H1 (cell line): ENCODE measurements around the gene SCP2. TPM values are rescaled to one million over a fixed set of nuclear protein-coding genes. Genes with fewer than 3 reads are reported as not detected.

Source experiments
- CTCF ChIA-PET: fragments of 300-600 bp; sonication (Branson Sonifier 250); formaldehyde crosslinking; loops from one replicate; lab custom pipeline; 2021; ENCODE audit not compliant: partially characterized antibody; lab: Charles Lee
- POLR2A ChIA-PET: fragments of 300-600 bp; sonication (Branson Sonifier 250); formaldehyde crosslinking; loops from one replicate; lab custom pipeline; 2021; ENCODE audit warnings: inconsistent platforms; ENCODE audit not compliant: partially characterized antibody; lab: Charles Lee
- DNase-seq, 2 experiments: peaks; one replicate each; pipeline versions ENCODE4 v3.0.0 to v3.0.0-alpha.2; 2010 to 2022; ENCODE audit warnings: low spot score in 2 of 2, low read depth in 1 of 2, mixed read lengths in 1 of 2
- FAIRE-seq: peaks from 2 replicates; lab custom pipeline; 2011; peaks lifted over from hg19 to GRCh38; lab: Jason Lieb, UNC
- H2AFZ ChIP-seq: 2 replicates; pipeline ENCODE4 v1.8.1; 2012; ENCODE audit warnings: low read length, inconsistent platforms
- H2AK5ac ChIP-seq: 2 replicates; pipeline ENCODE4 v1.6.1; 2013; ENCODE audit warnings: low read depth, low read length
- H2BK120ac ChIP-seq: replicated peaks from 2 replicates; pipeline ENCODE3; 2013; ENCODE audit warnings: low read depth, low read length, inconsistent platforms
- H2BK12ac ChIP-seq: 2 replicates; pipeline ENCODE4 v1.6.1; 2013; ENCODE audit warnings: low read depth, low read length
- H2BK15ac ChIP-seq: 2 replicates; pipeline ENCODE4 v1.6.1; 2013; ENCODE audit warnings: low read length
- H2BK20ac ChIP-seq: 2 replicates; pipeline ENCODE4 v1.6.1; 2013; ENCODE audit warnings: low read length
- H2BK5ac ChIP-seq: 2 replicates; pipeline ENCODE4 v1.6.1; 2013; ENCODE audit warnings: low read depth, low read length
- H3K14ac ChIP-seq: 2 replicates; pipeline ENCODE4 v1.6.1; 2013; ENCODE audit warnings: inconsistent platforms; ENCODE audit not compliant: insufficient read length
- H3K18ac ChIP-seq: 2 replicates; pipeline ENCODE4 v1.6.1; 2013; ENCODE audit warnings: low read length; ENCODE audit errors: extremely low read depth
- H3K23ac ChIP-seq: 2 replicates; pipeline ENCODE4 v1.6.1; 2013; ENCODE audit warnings: inconsistent platforms; ENCODE audit not compliant: insufficient read length
- H3K23me2 ChIP-seq: 2 replicates; pipeline ENCODE4 v1.6.1; 2013; ENCODE audit warnings: low read depth, low read length
- H3K27ac ChIP-seq: 2 replicates; pipeline ENCODE4 v1.6.1; 2011; ENCODE audit warnings: low read depth, low read length, inconsistent platforms
- H3K27me3 ChIP-seq, 4 experiments: replicated peaks in 1 of 4; 1 replicate in 1 of 4; 2 replicates in 3 of 4; pipeline versions ENCODE4 v1.6.1 to v1.8.1; 2011 to 2013; ENCODE audit warnings: low read length in 3 of 4, mild to moderate bottlenecking in 3 of 4, inconsistent platforms in 2 of 4, mixed read lengths in 2 of 4, moderate library complexity in 1 of 4; ENCODE audit not compliant: control insufficient read depth in 3 of 4, insufficient read depth in 3 of 4; ENCODE audit errors: extremely low read depth in 1 of 4
- H3K36me3 ChIP-seq, 4 experiments: 2 replicates each; pipeline versions ENCODE4 v1.6.1 to v1.8.1; 2011 to 2013; ENCODE audit warnings: mild to moderate bottlenecking in 4 of 4, low read length in 3 of 4, moderate library complexity in 2 of 4, control low read depth in 1 of 4, inconsistent platforms in 1 of 4; ENCODE audit not compliant: insufficient read depth in 4 of 4, control insufficient read depth in 2 of 4
- H3K4ac ChIP-seq: replicated peaks from 2 replicates; pipeline ENCODE3; 2013; ENCODE audit warnings: low read length, low read depth, mixed read lengths, inconsistent platforms; ENCODE audit not compliant: insufficient read length
- H3K4me1 ChIP-seq, 4 experiments: replicated peaks in 1 of 4; 1 replicate in 1 of 4; 2 replicates in 3 of 4; pipeline versions ENCODE4 v1.6.1 to v1.8.1; 2011 to 2013; ENCODE audit warnings: low read length in 3 of 4, inconsistent platforms in 2 of 4, mixed read lengths in 1 of 4; ENCODE audit not compliant: insufficient read depth in 4 of 4, control insufficient read depth in 3 of 4
- H3K4me2 ChIP-seq, 2 experiments: 2 replicates each; pipeline versions ENCODE4 v1.6.1 to v1.8.1; 2011 to 2013; ENCODE audit warnings: low read depth in 2 of 2, low read length in 2 of 2, control low read depth in 1 of 2, inconsistent platforms in 1 of 2, mild to moderate bottlenecking in 1 of 2; ENCODE audit not compliant: insufficient read depth in 1 of 2
- H3K4me3 ChIP-seq, 4 experiments: fragments of 200-600, 300-600 bp in 1 of 4; sonication (generic), shearing (Covaris generic), sonication (Bioruptor Twin) in 1 of 4; 2 replicates each; pipeline versions ENCODE4 v1.5.1 to v1.8.1; 2011 to 2016; ENCODE audit warnings: low read length in 4 of 4, low read depth in 3 of 4, control low read depth in 2 of 4, inconsistent platforms in 2 of 4, mild to moderate bottlenecking in 2 of 4, mixed read lengths in 1 of 4, moderate library complexity in 1 of 4; ENCODE audit not compliant: insufficient read depth in 2 of 4; ENCODE audit errors: extremely low read depth in 1 of 4
- H3K56ac ChIP-seq: replicated peaks from 2 replicates; pipeline ENCODE3; 2013; ENCODE audit warnings: low read depth, mild to moderate bottlenecking, mixed read lengths, low read length, inconsistent platforms; ENCODE audit not compliant: insufficient read length
- H3K79me1 ChIP-seq: 2 replicates; pipeline ENCODE4 v1.6.1; 2013; ENCODE audit warnings: low read depth, low read length, control low read depth
- H3K79me2 ChIP-seq, 2 experiments: 2 replicates each; pipeline versions ENCODE4 v1.6.1 to v1.8.1; 2012 to 2013; ENCODE audit warnings: low read length in 2 of 2, mild to moderate bottlenecking in 2 of 2, inconsistent platforms in 1 of 2; ENCODE audit not compliant: insufficient read depth in 2 of 2, control insufficient read depth in 1 of 2
- H3K9ac ChIP-seq, 4 experiments: replicated peaks in 1 of 4; 1 replicate in 1 of 4; 2 replicates in 3 of 4; pipeline versions ENCODE4 v1.6.1 to v1.8.1; 2011 to 2013; ENCODE audit warnings: low read depth in 3 of 4, low read length in 3 of 4, control low read depth in 2 of 4, mild to moderate bottlenecking in 2 of 4, moderate library complexity in 2 of 4, inconsistent platforms in 1 of 4; ENCODE audit errors: extremely low read depth in 1 of 4
- H3K9me3 ChIP-seq, 2 experiments: 2 replicates each; pipeline versions ENCODE4 v1.6.1 to v1.8.1; 2012 to 2013; ENCODE audit warnings: mild to moderate bottlenecking in 2 of 2, moderate library complexity in 2 of 2, control low read depth in 1 of 2, inconsistent platforms in 1 of 2, low read depth in 1 of 2, low read length in 1 of 2, mixed read lengths in 1 of 2; ENCODE audit not compliant: insufficient read depth in 2 of 2
- H4K20me1 ChIP-seq, 2 experiments: replicated peaks in 1 of 2; 2 replicates each; pipeline versions ENCODE3 to v1.8.1; 2011 to 2013; ENCODE audit warnings: inconsistent platforms in 2 of 2, low read length in 2 of 2, mild to moderate bottlenecking in 1 of 2; ENCODE audit not compliant: insufficient read depth in 2 of 2, control insufficient read depth in 1 of 2
- H4K5ac ChIP-seq: 2 replicates; pipeline ENCODE4 v1.6.1; 2013; ENCODE audit warnings: low read length, low read depth, mixed read lengths, inconsistent platforms; ENCODE audit not compliant: insufficient read length
- H4K8ac ChIP-seq: 2 replicates; pipeline ENCODE4 v1.8.0; 2013; ENCODE audit warnings: mild to moderate bottlenecking, moderate library complexity, low read length, inconsistent platforms; ENCODE audit not compliant: insufficient read depth; ENCODE audit errors: extremely low read depth
- H4K91ac ChIP-seq: replicated peaks from 2 replicates; pipeline ENCODE3; 2013; ENCODE audit warnings: low read length, mixed read lengths, inconsistent platforms; ENCODE audit not compliant: insufficient read length
- BCL11A ChIP-seq, 2 experiments: IDR thresholded peaks; one replicate each; pipeline ENCODE4 v1.6.1; 2011; ENCODE audit warnings: low read depth in 2 of 2, low read length in 2 of 2, mild to moderate bottlenecking in 2 of 2
- CHD2 ChIP-seq: IDR thresholded peaks from 2 replicates; pipeline ENCODE4 v1.6.1; 2012; ENCODE audit warnings: low read length, improper control_type of control experiment
- KDM5A ChIP-seq: fragments of 200-600 bp; IDR thresholded peaks from 2 replicates; pipeline ENCODE4 v1.7.1; 2012; ENCODE audit warnings: mild to moderate bottlenecking, low read length, inconsistent platforms, mixed read lengths
- MAFK ChIP-seq: IDR thresholded peaks from 2 replicates; pipeline ENCODE4 v1.6.1; 2012; ENCODE audit warnings: low read depth, mild to moderate bottlenecking, improper control_type of control experiment, low read length
- PHF8 ChIP-seq: fragments of 200-600 bp; sonication (generic); conservative IDR thresholded peaks from 2 replicates; pipeline ENCODE4 v1.7.1; 2012; ENCODE audit warnings: low read depth, mild to moderate bottlenecking, inconsistent platforms, low read length, moderate library complexity
- POU5F1 ChIP-seq: IDR thresholded peaks from 2 replicates; pipeline ENCODE4 v1.6.1; 2011; ENCODE audit warnings: low read depth, mild to moderate bottlenecking, low read length, moderate library complexity
- SUZ12 ChIP-seq: fragments of 200-600 bp; sonication (generic); IDR thresholded peaks from 2 replicates; pipeline ENCODE4 v1.6.1; 2012; ENCODE audit warnings: mild to moderate bottlenecking, inconsistent platforms, low read length, moderate library complexity, mixed read lengths
- WGBS, 2 experiments: shearing (Covaris generic) in 1 of 2; methylation state at CpG; one replicate each; pipeline versions ENCODE4 v1.1.6 to v1.1.7; 2013 to 2015; ENCODE audit warnings: low lambda C conversion rate in 2 of 2, mixed read lengths in 2 of 2, inconsistent platforms in 1 of 2, low coverage in 1 of 2, missing lambda C conversion rate in 1 of 2; ENCODE audit not compliant: insufficient replicate concordance in 2 of 2, insufficient coverage in 1 of 2, insufficient read length in 1 of 2; ENCODE audit errors: extremely low coverage in 1 of 2, missing lambda C conversion rate in 1 of 2; 5-methylcytosine and 5-hydroxymethylcytosine counted together
- polyA plus RNA-seq, 7 experiments: library from polyadenylated mRNA; depleted of rRNA in 3 of 7; stranded (reverse) in 5 of 7; unstranded in 2 of 7; fragments of >200 nt in 5 of 7; fragments of 200-250 nt in 2 of 7; gene quantifications; 1 replicate in 5 of 7; 2 replicates in 1 of 7; 4 replicates in 1 of 7; pipeline versions ENCODE4 v1.2.1 to v1.2.3, GENCODE V29; 2011 to 2013; ENCODE audit warnings: missing spikeins in 2 of 7, mixed read lengths in 2 of 7
- total RNA-seq: library from RNA; stranded (reverse); fragmentation: NEBNext Ultra II Directional; extraction: Animal tissue kit (Norgen Biotek cat#: 25700); gene quantifications from 2 replicates; pipeline ENCODE4 v1.2.1, GENCODE V29; 2021
- TF ChIP-seq, protein P1 (sequence below): IDR thresholded peaks from 2 replicates; pipeline ENCODE4 v1.6.1; 2012; ENCODE audit warnings: inconsistent platforms

The SCP2 gene
- total and polyA plus RNA-seq, 2 of the 8 experiments (the other 6 are each of a cell fraction or from before 2014, with no cell fraction given) = 20.9 to 54.3 TPM

GRCh38 chr1:52900402-52900801, 26.7 kb upstream of the SCP2 start:
- Histone ChIP-seq H2BK12ac (no peak overlapping the region), H3K36me3 (peaks cover 0 to 3% (median 0%) of the 10 kb centered on the region in 4 experiments; a peak in 2 of 8 replicates), H3K4me1 (peaks cover 0 to 7% (median 4%) of the 10 kb centered on the region in 4 experiments; a peak in 5 of 7 replicates), H3K27me3 (no peaks in the 10 kb centered on the region), H3K27ac (no peak overlapping the region), H4K8ac (no peak overlapping the region), H2BK120ac (no peak overlapping the region), H2BK15ac (no peak overlapping the region), H3K23ac (no peak overlapping the region), H4K5ac (no peak overlapping the region), H2AFZ (no peak overlapping the region), H3K18ac (no peak overlapping the region), H3K4ac (no peak overlapping the region), H2BK20ac (no peak overlapping the region), H3K79me1 (no peaks in the 10 kb centered on the region), H3K79me2 (no peaks in the 10 kb centered on the region), H3K4me3 (no peak overlapping the region), H3K9ac (no peak overlapping the region), H4K20me1 (no peaks in the 10 kb centered on the region), H3K9me3 (no peaks in the 10 kb centered on the region), H3K56ac (no peak overlapping the region), H4K91ac (no peak overlapping the region), H3K14ac (no peak overlapping the region), H2AK5ac (no peak overlapping the region), H3K23me2 (no peaks in the 10 kb centered on the region), H2BK5ac (no peak overlapping the region), H3K4me2 (no peak overlapping the region)
- POLR2A ChIA-PET = no interaction called here
- TF ChIP-seq POU5F1 = no peak
- TF ChIP-seq PHF8 = no peak
- no peak for TF ChIP-seq CHD2
- no peak for TF ChIP-seq BCL11A (IDR thresholded peaks at IDR 0.05; ENCODE audit: low read depth in 2 of 2, low read length in 2 of 2)
- no peak for TF ChIP-seq KDM5A
- TF ChIP-seq, protein P1, sequence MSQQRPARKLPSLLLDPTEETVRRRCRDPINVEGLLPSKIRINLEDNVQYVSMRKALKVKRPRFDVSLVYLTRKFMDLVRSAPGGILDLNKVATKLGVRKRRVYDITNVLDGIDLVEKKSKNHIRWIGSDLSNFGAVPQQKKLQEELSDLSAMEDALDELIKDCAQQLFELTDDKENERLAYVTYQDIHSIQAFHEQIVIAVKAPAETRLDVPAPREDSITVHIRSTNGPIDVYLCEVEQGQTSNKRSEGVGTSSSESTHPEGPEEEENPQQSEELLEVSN = no peak
- TF ChIP-seq SUZ12 = no peak
- no peak for TF ChIP-seq MAFK
- 59% methylated on average over 2 of the region's 2 CpGs; no CpG with 5 or more reads in 1 of the 2 experiments for WGBS, 2 experiments
- no peak for DNase-seq
- FAIRE-seq = no peak
- CTCF ChIA-PET = interaction anchor here (0.8 to 1.8 kb wide), 2 partner anchors 13 to 286 kb away, joined by 3 to 4 read pairs; no protein-coding TSS in a partner anchor
